COLO668 (cell line): Measurements from ENCODE around the gene RAP1A.
A peak's percentile ranks its signal among the peaks of the same experiment; 100 is the strongest.

ENCODE experiments used
- DNase-seq: peaks from one replicate; lab custom pipeline; 2025; ENCODE audit not compliant: unreplicated experiment; lab: John Stamatoyannopoulos, UW

The RAP1A gene

DNA sequence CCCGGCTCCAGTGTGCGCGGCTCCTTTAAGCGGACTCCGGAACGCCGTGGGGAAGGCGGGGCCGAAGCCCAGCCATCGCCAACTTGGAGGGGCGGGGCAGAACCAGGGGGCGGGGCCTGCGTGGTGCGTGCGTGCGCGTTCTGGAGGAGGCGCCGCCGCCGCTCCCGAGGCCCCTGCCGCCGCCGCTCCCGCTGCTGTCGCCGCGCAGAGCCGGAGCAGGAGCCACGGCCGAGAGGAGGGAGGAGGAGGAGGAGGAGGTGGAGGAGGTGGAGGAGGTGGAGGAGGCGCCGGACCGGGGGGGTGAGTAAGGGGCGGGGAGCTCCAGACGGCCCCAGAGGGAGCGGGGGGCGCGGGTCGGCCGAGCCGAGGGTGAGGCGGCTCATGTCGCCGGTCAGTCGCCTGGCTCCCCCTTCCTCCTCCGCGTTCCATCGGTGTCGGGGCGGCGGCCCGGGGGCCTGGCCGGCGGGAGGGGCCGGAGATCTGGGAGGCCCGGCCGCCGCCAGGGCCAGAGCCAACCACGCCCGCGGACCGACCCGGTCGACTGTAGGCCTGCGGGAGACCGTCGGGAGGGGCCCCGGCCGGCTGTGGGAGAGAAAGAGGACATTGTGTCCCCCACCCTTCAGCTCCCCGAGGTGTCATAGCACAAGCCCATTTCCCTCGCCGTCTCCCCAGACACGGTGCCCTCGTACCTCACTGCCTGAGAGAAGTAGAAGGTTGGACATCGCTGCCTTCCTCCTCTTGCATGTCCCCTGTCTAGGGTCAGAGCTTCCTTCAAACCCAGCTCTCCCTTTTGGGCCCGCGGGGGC is at the start of gene RAP1A:
Gene RAP1A, plus strand, starts transcription at position 155 of the 806 bp plus-strand sequence. CDS start 71,572 bp downstream, outside the sequence.
- peak; percentile 96 for DNase-seq

DNA sequence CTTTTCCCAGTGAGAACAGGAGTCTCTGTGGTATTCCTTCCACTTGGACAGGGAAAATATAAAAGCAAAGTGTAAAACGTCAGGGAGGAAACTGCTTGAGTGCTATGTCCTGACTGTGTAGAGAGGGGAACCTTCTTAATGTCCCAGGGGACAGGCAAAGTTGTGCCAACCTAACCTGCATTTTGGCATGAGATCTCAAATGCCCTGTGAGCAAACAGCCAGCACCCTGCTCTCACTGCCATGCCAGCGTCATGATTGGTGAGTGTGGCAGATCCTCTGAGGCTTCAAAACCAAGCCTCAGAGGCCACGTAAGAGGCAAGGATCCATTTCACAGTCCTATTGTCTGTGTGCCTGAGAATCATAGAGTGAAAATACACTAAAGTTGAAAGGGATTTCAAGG is 49.7 kb upstream of the RAP1A start:
- no peak for DNase-seq

DNA sequence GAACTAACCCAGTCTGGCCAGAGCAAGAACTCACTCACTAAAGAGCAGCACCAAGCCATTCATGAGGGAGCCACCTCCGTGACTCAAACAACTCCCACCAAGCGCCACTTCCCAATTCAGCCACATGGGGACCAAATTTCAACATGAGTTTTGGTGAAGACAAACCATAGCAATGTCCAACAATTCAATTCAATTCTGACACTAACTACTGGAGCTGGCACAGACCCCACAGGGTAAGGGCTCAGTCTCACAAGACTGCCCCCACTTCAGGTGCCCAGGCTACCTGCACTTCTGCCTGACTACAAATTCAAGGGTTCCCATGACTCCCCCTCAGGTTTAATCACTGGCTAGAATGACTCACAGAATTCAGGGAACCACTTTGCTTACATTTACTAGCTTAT is 48.8 kb upstream of the RAP1A start:
- DNase-seq, result no peak

GRCh38 chr1:111571239-111571638 is 48.4 kb upstream of the RAP1A start:
- no peak for DNase-seq

- DNase-seq, result no peak
These were observed 47.6 kb upstream of the RAP1A start for GRCh38 chr1:111571987-111572386.

DNA sequence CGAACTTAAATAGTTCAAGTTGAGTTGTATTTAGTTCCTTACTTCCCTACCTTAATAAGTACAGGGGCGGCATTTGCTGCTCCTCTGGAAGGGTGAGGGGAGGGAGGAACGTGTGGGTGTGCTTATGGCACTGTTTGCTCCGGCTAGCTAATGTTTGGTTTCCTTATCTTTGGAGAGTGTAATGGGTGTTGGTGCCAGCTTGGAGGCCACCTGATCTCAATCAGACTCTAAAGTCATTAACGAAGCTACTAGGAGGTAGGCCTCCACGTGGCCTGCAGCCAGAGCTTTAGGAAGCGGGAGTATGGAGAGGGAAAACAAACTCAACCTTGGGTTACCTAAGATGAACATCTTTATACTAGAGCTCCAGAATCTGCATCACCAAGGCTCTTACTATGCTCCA is 43.0 kb upstream of the RAP1A start:
- DNase-seq, result no peak

- no peak for DNase-seq
These were observed 41.8 kb upstream of the RAP1A start for GRCh38 chr1:111577814-111578213.

GRCh38 chr1:111581166-111581565 is 38.4 kb upstream of the RAP1A start:
- DNase-seq, result no peak

- DNase-seq, result no peak
These were observed 37.6 kb upstream of the RAP1A start for GRCh38 chr1:111582016-111582415.

DNA sequence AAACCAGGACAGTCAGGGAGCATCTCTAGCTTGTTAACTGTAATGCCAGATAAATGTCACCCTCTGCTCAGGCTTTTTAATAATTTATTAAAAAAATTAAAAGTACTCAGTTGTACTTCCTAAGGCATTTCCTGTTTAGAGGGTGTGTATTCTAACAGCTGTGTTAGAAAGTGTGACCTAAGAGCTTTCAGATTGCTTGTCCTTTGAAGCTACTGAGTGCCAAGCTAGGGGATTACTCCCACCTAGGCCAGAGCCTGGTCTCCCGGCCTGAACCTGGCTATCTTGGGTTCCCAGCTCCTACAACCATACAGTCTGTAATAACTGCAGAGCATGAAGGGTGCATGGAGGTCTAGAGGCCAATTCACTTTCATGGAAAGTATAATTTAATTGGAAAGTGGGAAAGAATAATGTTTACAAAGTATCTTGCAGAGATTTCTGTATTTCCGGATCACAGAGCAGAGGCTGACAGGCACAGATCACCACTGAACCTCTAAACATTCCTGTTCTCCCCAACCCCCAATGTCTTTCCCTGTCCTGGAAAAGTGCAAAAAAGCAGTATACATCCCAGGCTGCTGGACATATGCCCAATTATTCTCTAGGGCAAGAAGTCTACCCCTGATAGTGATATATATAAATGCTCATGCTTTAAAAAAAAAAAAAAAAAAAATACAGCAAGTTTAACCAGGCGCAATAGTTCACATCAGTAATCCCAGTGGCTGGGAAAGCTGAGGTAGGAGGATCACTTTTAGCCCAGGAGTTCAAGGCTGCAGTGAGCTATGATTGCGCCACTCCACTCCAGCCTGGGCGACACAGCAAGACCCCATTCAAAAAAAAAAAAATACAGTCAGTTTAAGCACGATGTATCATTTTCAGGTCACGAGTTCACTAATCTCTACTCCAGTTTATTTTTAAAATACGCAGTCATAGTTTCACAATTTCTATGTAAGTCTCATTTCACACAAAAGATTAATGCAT is 36.7 kb upstream of the RAP1A start:
- no peak for DNase-seq

GRCh38 chr1:111585447-111586086 is 34.0 kb upstream of the RAP1A start:
- DNase-seq, result no peak

GRCh38 chr1:111586112-111586511 is 33.5 kb upstream of the RAP1A start:
- DNase-seq, result no peak

GRCh38 chr1:111587509-111588174 is 31.9 kb upstream of the RAP1A start:
- no peak for DNase-seq

GRCh38 chr1:111591937-111592336 is 27.7 kb upstream of the RAP1A start:
- DNase-seq, result no peak

GRCh38 chr1:111592389-111593361 is 26.9 kb upstream of the RAP1A start:
- DNase-seq, result no peak

DNA sequence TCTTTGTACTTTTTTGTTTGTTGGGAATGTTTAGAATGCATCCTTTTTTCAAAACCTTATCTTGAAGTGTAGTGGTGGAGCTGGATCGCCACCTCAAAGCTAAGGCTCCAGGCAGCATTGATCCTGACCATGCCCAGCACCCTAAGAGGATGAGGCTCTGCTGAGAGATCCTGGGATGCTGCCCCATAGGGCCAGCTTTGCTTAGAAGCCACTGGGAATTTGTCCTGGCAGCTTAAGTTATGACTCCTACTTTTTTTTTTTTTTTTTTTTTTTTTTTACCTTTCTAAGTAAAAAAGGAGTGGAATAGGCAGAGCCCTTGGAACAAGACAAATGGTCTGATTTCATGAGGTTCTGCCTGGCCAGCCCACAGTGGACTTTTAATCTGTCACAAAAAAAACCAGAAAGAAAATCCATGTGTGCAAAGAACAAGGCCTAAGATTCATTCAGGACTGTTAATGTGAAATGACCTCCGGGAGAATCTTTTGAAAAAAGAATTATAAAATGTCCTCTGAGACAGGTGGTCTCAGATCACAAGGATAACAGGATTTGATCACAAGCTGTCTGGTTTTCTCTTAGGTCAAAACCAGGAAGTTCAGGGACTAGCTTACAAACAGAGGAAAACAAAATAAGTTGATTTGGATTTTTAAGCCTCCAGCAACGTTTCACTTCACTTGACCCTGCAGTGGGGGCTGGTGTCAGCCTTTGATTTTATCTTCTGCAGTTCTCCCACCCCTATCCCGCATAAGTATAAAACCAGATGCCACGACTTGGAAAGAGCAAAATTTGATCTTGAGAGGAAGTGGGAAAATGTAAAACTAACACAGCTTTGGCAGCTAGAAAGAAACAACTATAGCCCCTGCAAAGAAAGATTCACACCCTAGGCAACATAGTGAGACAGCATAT is 25.9 kb upstream of the RAP1A start:
- DNase-seq, result no peak

- DNase-seq, result no peak
These were observed 25.3 kb upstream of the RAP1A start for GRCh38 chr1:111594306-111594693.

- DNase-seq, result no peak
These were observed 23.8 kb upstream of the RAP1A start for GRCh38 chr1:111595807-111596206.

DNA sequence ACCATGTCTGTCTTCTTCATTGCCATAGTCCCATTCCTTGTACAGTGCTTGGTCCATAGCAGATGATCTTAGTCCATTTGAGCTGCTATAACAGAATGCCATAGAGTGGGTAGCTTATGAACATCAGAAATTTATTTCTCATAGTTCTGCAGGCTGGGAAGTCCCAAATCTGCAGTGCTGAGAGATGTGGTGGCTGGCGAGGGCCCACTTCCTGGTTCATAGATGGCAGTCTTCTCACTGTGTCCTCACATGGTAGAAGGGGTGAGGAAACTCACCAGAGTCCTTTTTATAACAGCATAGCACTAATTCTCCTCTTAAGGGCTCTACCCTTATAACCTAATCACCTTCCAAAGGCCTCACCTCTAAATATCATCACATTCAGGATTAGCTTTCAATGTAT is 23.1 kb upstream of the RAP1A start:
- no peak for DNase-seq
